K562 (cell line): ENCODE results near the gene C5AR2. TPM values are rescaled to one million over a fixed set of nuclear protein-coding genes. Genes with fewer than 3 reads are reported as not detected.

Experiments
- BCLAF1 ChIP-seq, 2 experiments: fragments of 450-650 bp in 1 of 2; IDR thresholded peaks; 2 replicates each; pipeline ENCODE4 v1.6.1; 2011 to 2017; ENCODE audit warnings: low read depth in 2 of 2, antibody characterized with exemption in 1 of 2, borderline replicate concordance in 1 of 2, low read length in 1 of 2, mild to moderate bottlenecking in 1 of 2, mixed read lengths in 1 of 2; ENCODE audit not compliant: control insufficient read depth in 1 of 2
- BRD4 ChIP-seq: fragments of 200-600 bp; sonication (generic); IDR thresholded peaks from 2 replicates; pipeline ENCODE4 v1.6.1; 2017; ENCODE audit warnings: inconsistent platforms
- ESRRA ChIP-seq: fragments of 450-650 bp; IDR thresholded peaks from 2 replicates; pipeline ENCODE4 v1.6.1; 2014; ENCODE audit warnings: low read depth, mild to moderate bottlenecking, moderate library complexity, borderline replicate concordance
- FOXP1 ChIP-seq: sonication (generic); formaldehyde crosslinking; IDR thresholded peaks from 2 replicates; pipeline ENCODE4 v1.8.0; 2022; ENCODE audit warnings: mild to moderate bottlenecking, missing genetic modification reagents
- GTF2E2 ChIP-seq: fragments of 200-800 bp; sonication (Bioruptor generic); IDR thresholded peaks from 2 replicates; pipeline ENCODE4 v1.6.1; 2016; ENCODE audit warnings: missing genetic modification characterization, missing compliant biosample characterization
- MLLT1 ChIP-seq, 2 experiments: fragments of 450-650 bp; IDR thresholded peaks; 2 replicates each; pipeline ENCODE4 v1.6.1; 2016
- NFRKB ChIP-seq: fragments of 450-650 bp; IDR thresholded peaks from 2 replicates; pipeline ENCODE4 v1.6.1; 2016; ENCODE audit warnings: low read depth
- SMARCA4 ChIP-seq: fragments of 450-650 bp; IDR thresholded peaks from 2 replicates; pipeline ENCODE4 v1.6.1; 2016
- SOX6 ChIP-seq: fragments of 450-650 bp; IDR thresholded peaks from 2 replicates; pipeline ENCODE4 v1.6.1; 2014; ENCODE audit warnings: mild to moderate bottlenecking
- SRSF9 ChIP-seq: fragments of 200-400 bp; formaldehyde crosslinking; IDR thresholded peaks from 2 replicates; pipeline ENCODE4 v1.6.1; 2017; ENCODE audit warnings: low read depth, low read length, borderline replicate concordance
- TCFL5 ChIP-seq: fragments of 250-450 bp; sonication (Bioruptor Pico); conservative IDR thresholded peaks from 2 replicates; pipeline ENCODE4 v1.6.1; 2021; ENCODE audit warnings: mild to moderate bottlenecking, moderate library complexity, matching md5 sums
- ZNF143 ChIP-seq: sonication (generic); formaldehyde crosslinking; IDR thresholded peaks from 2 replicates; pipeline ENCODE4 v1.9.0; 2022; ENCODE audit warnings: mild to moderate bottlenecking, missing genetic modification reagents
- ZNF146 ChIP-seq: IDR thresholded peaks from one replicate; pipeline ENCODE4 v1.6.1; 2018; ENCODE audit warnings: missing compliant biosample characterization; ENCODE audit not compliant: unreplicated experiment
- ZNF253 ChIP-seq: fragments of 250-450 bp; sonication (Bioruptor Pico); conservative IDR thresholded peaks from 2 replicates; pipeline ENCODE4 v1.6.1; 2021; ENCODE audit warnings: mild to moderate bottlenecking
- ZSCAN32 ChIP-seq: fragments of 450-650 bp; formaldehyde crosslinking; IDR thresholded peaks from 2 replicates; pipeline ENCODE4 v1.4.0; 2020; ENCODE audit warnings: mild to moderate bottlenecking, moderate library complexity
- polyA plus RNA-seq, 8 experiments: library from polyadenylated mRNA; depleted of rRNA in 4 of 8; stranded (reverse) in 5 of 8; unstranded in 3 of 8; fragments of >200 nt; fragmentation: Nextera tagmentation in 2 of 8; fragmentation: Illumina TruSeq in 1 of 8; extraction: Ambion mirVana in 2 of 8; extraction: Trizol in 1 of 8; gene quantifications; 2 replicates each; pipeline versions ENCODE4 v1.2.1 to v1.2.3, GENCODE V29; 2011 to 2014; ENCODE audit warnings: inconsistent platforms in 1 of 8, missing spikeins in 1 of 8
- total RNA-seq, 7 experiments: library from RNA; depleted of rRNA in 6 of 7; stranded (reverse); fragments of >200 nt in 6 of 7; fragmentation: Illumina TruSeq in 2 of 7; extraction: Trizol in 2 of 7; gene quantifications; 2 replicates each; pipeline versions ENCODE4 v1.2.1 to v1.2.3, GENCODE V29; 2011 to 2021; ENCODE audit warnings: low replicate concordance in 1 of 7
- TF ChIP-seq, protein P1 (sequence below): fragments of 450-650 bp; IDR thresholded peaks from 2 replicates; pipeline ENCODE4 v1.6.1; 2016; ENCODE audit warnings: missing biosample characterization, missing genetic modification characterization
- TF ChIP-seq, protein P2 (sequence below): fragments of 250-450 bp; sonication (Bioruptor Pico); IDR thresholded peaks from 2 replicates; pipeline ENCODE4 v1.4.0; 2020

The C5AR2 gene
- total and polyA plus RNA-seq, 9 of the 15 experiments (the other 6 are each of a cell fraction or from before 2014, with no cell fraction given), result 0.01 to 1.1 (median 0.13) TPM

- TF ChIP-seq BCLAF1 (IDR thresholded peaks at IDR 0.05; ENCODE audit: borderline replicate concordance in 1 of 2, control insufficient read depth in 1 of 2, low read depth in 2 of 2, low read length in 1 of 2) (no peak), ZNF253 (no peak), FOXP1 (no peak), ESRRA (peak; percentile 47; the same call in 1 of the 2 replicates), BRD4 (no peak), ZNF146 (peak; percentile 100), NFRKB (0 out of 2 replicates have a peak, but pooled peaks have one; percentile 42), TCFL5 (no peak), SRSF9 (no peak), ZNF143 (no peak), SOX6 (peak; percentile 67; the same call in 1 of the 2 replicates), GTF2E2 (peak; percentile 60; the same call in 1 of the 2 replicates), ZSCAN32 (no peak), SMARCA4 (peak; percentile 91), MLLT1 (IDR thresholded peaks at IDR 0.05) (no peak; a peak in 1 of 4 replicates)
- TF ChIP-seq, protein P1, sequence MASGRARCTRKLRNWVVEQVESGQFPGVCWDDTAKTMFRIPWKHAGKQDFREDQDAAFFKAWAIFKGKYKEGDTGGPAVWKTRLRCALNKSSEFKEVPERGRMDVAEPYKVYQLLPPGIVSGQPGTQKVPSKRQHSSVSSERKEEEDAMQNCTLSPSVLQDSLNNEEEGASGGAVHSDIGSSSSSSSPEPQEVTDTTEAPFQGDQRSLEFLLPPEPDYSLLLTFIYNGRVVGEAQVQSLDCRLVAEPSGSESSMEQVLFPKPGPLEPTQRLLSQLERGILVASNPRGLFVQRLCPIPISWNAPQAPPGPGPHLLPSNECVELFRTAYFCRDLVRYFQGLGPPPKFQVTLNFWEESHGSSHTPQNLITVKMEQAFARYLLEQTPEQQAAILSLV, result peak; percentile 44; the same call in 1 of the 2 replicates
- TF ChIP-seq, protein P2, sequence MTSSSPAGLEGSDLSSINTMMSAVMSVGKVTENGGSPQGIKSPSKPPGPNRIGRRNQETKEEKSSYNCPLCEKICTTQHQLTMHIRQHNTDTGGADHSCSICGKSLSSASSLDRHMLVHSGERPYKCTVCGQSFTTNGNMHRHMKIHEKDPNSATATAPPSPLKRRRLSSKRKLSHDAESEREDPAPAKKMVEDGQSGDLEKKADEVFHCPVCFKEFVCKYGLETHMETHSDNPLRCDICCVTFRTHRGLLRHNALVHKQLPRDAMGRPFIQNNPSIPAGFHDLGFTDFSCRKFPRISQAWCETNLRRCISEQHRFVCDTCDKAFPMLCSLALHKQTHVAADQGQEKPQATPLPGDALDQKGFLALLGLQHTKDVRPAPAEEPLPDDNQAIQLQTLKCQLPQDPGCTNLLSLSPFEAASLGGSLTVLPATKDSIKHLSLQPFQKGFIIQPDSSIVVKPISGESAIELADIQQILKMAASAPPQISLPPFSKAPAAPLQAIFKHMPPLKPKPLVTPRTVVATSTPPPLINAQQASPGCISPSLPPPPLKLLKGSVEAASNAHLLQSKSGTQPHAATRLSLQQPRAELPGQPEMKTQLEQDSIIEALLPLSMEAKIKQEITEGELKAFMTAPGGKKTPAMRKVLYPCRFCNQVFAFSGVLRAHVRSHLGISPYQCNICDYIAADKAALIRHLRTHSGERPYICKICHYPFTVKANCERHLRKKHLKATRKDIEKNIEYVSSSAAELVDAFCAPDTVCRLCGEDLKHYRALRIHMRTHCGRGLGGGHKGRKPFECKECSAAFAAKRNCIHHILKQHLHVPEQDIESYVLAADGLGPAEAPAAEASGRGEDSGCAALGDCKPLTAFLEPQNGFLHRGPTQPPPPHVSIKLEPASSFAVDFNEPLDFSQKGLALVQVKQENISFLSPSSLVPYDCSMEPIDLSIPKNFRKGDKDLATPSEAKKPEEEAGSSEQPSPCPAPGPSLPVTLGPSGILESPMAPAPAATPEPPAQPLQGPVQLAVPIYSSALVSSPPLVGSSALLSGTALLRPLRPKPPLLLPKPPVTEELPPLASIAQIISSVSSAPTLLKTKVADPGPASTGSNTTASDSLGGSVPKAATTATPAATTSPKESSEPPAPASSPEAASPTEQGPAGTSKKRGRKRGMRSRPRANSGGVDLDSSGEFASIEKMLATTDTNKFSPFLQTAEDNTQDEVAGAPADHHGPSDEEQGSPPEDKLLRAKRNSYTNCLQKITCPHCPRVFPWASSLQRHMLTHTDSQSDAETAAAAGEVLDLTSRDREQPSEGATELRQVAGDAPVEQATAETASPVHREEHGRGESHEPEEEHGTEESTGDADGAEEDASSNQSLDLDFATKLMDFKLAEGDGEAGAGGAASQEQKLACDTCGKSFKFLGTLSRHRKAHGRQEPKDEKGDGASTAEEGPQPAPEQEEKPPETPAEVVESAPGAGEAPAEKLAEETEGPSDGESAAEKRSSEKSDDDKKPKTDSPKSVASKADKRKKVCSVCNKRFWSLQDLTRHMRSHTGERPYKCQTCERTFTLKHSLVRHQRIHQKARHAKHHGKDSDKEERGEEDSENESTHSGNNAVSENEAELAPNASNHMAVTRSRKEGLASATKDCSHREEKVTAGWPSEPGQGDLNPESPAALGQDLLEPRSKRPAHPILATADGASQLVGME, result no peak
Measured at GRCh38 chr19:47315125-47315821, 16.7 kb upstream of the C5AR2 start (continued).
